ENCODE measurements around the gene KRTAP4-3.
"Not testable (repeated sequence)": the region's sequence is repeated elsewhere in the genome, so short reads cannot be mapped to it uniquely, and the experiment has no call there.

KRTAP4-3 gene

GRCh38 chr17:41150026-41150425 lies 18.0 kb downstream of the KRTAP4-3 start:
- Mint-ChIP-seq H3K4me1 (no peaks in the 10 kb centered on the region), H3K4me3 (no peak overlapping the region), H3K9me3 (peaks cover 2% of the 10 kb centered on the region), H3K27ac (no peak overlapping the region), H3K27me3 (ENCODE audit: low read depth, poor library complexity) (peaks cover 4% of the 10 kb centered on the region), H3K36me3 (ENCODE audit: low read depth) (no peaks in the 10 kb centered on the region)
- TF ChIP-seq CTCF (IDR thresholded peaks at IDR 0.05) = no peak
- DNase-seq = no peak

- H3K36me3 Mint-ChIP-seq (ENCODE audit: low read depth) = no peaks in the 10 kb centered on the region
- no peak for TF ChIP-seq CTCF (IDR thresholded peaks at IDR 0.05)
- H3K27ac Mint-ChIP-seq = no peak within 1 kb of the TSS
- H3K4me1 Mint-ChIP-seq = no peaks in the 10 kb centered on the region
- H3K9me3 Mint-ChIP-seq = peaks cover 5% of the 10 kb centered on the region
- H3K4me3 Mint-ChIP-seq = no peak within 1 kb of the TSS
- no peak for DNase-seq
- peaks cover 4% of the 10 kb centered on the region for H3K27me3 Mint-ChIP-seq (ENCODE audit: low read depth, poor library complexity)
These were observed 18.4 kb downstream of the KRTAP4-3 start, which contains the start of gene KRTAP4-5 for GRCh38 chr17:41149652-41149985. KRTAP4-5 (minus strand) TSS chr17:41149825; CDS start chr17:41149767, 58 bp downstream.

- H3K36me3 Mint-ChIP-seq (ENCODE audit: low read depth); H3K4me3 Mint-ChIP-seq; H3K4me1 Mint-ChIP-seq; H3K27me3 Mint-ChIP-seq (ENCODE audit: low read depth, poor library complexity); H3K9me3 Mint-ChIP-seq; DNase-seq; H3K27ac Mint-ChIP-seq: not testable (repeated sequence)
These were observed 18.9 kb downstream of the KRTAP4-3 start for GRCh38 chr17:41148971-41149651.

GRCh38 chr17:41147531-41148204 lies 20.4 kb downstream of the KRTAP4-3 start:
- H3K27me3 Mint-ChIP-seq (ENCODE audit: low read depth, poor library complexity) = peaks cover 4% of the 10 kb centered on the region
- H3K4me1 Mint-ChIP-seq = no peaks in the 10 kb centered on the region
- peaks cover 20% of the 10 kb centered on the region for H3K9me3 Mint-ChIP-seq
- H3K4me3 Mint-ChIP-seq = no peak overlapping the region
- H3K27ac Mint-ChIP-seq = no peak overlapping the region
- no peak for TF ChIP-seq CTCF (IDR thresholded peaks at IDR 0.05)
- H3K36me3 Mint-ChIP-seq (ENCODE audit: low read depth) = peaks cover 6% of the 10 kb centered on the region
- no peak for DNase-seq

GRCh38 chr17:41145261-41145660 lies 22.8 kb downstream of the KRTAP4-3 start:
- Mint-ChIP-seq H3K36me3 (ENCODE audit: low read depth) (peaks cover 14% of the 10 kb centered on the region), H3K4me1 (no peaks in the 10 kb centered on the region), H3K27me3 (ENCODE audit: low read depth, poor library complexity) (peaks cover 7% of the 10 kb centered on the region), H3K27ac (no peak overlapping the region), H3K9me3 (peaks cover 36% of the 10 kb centered on the region), H3K4me3 (no peak overlapping the region)
- TF ChIP-seq CTCF (IDR thresholded peaks at IDR 0.05) = no peak
- no peak for DNase-seq

- Mint-ChIP-seq H3K4me3 (no peak overlapping the region), H3K4me1 (no peaks in the 10 kb centered on the region), H3K36me3 (ENCODE audit: low read depth) (peaks cover 14% of the 10 kb centered on the region), H3K27ac (no peak overlapping the region), H3K27me3 (ENCODE audit: low read depth, poor library complexity) (peaks cover 7% of the 10 kb centered on the region), H3K9me3 (peaks cover 37% of the 10 kb centered on the region)
- TF ChIP-seq CTCF (IDR thresholded peaks at IDR 0.05) = no peak
- no peak for DNase-seq
These were observed 23.2 kb downstream of the KRTAP4-3 start for GRCh38 chr17:41144846-41145245.
